LNCaP clone FGC (cell line): Measurements from ENCODE around the gene KCNA1.

Experiments used
- DNase-seq: peaks from one replicate; pipeline ENCODE4 v3.0.0-alpha.2; 2011; ENCODE audit warnings: low read depth
- H3K4me3 ChIP-seq: 2 replicates; pipeline ENCODE4 v1.5.1; 2011; ENCODE audit warnings: mild to moderate bottlenecking, low read depth, low read length, control low read depth
- CTCF ChIP-seq: IDR thresholded peaks from 2 replicates; pipeline ENCODE4 v1.5.1; 2012; ENCODE audit warnings: mild to moderate bottlenecking; ENCODE audit not compliant: control insufficient read depth, insufficient read depth; ENCODE audit errors: extremely low read depth

The KCNA1 gene

GRCh38 chr12:4958697-4959375 lies 49.1 kb downstream of the KCNA1 start:
- H3K4me3 ChIP-seq, result no peak overlapping the region
- TF ChIP-seq CTCF, result no peak
- DNase-seq, result no peak

GRCh38 chr12:4959381-4959780 lies 49.7 kb downstream of the KCNA1 start:
- H3K4me3 ChIP-seq, result no peak overlapping the region
- no peak for TF ChIP-seq CTCF
- DNase-seq, result no peak

- H3K4me3 ChIP-seq, result no peak overlapping the region
- no peak for DNase-seq
- TF ChIP-seq CTCF, result no peak
These were observed 50.3 kb downstream of the KCNA1 start for GRCh38 chr12:4960030-4960429.

GRCh38 chr12:4960547-4960946 lies 50.8 kb downstream of the KCNA1 start:
- no peak for TF ChIP-seq CTCF
- H3K4me3 ChIP-seq, result no peak overlapping the region
- no peak for DNase-seq

- TF ChIP-seq CTCF, result no peak
- H3K4me3 ChIP-seq, result no peak overlapping the region
- DNase-seq, result no peak
These were observed 51.6 kb downstream of the KCNA1 start for GRCh38 chr12:4961311-4961710.

GRCh38 chr12:4962539-4963486 lies 53.1 kb downstream of the KCNA1 start:
- H3K4me3 ChIP-seq, result no peak overlapping the region
- no peak for DNase-seq
- TF ChIP-seq CTCF, result no peak
